Transverse colon (tissue), 4 donors: ENCODE measurements around the gene DOP1B.

Source experiments
- POLR2A ChIP-seq: fragments of 450-650 bp; IDR thresholded peaks from one replicate; pipeline ENCODE4 v1.6.1; 2016; ENCODE audit warnings: antibody characterized with exemption, mild to moderate bottlenecking, moderate library complexity
- POLR2AphosphoS5 ChIP-seq, 3 donors: sonication (generic); formaldehyde crosslinking; IDR thresholded peaks; one replicate each; pipeline ENCODE4 v1.6.1; 2016; ENCODE audit warnings: antibody characterized with exemption in 3 of 3
- TF ChIP-seq, protein P1 (sequence below), 5 experiments: fragments of 200-600 bp in 3 of 5; fragments of 450-650 bp in 2 of 5; sonication (generic) in 3 of 5; IDR thresholded peaks; 1 replicate in 2 of 5; 2 replicates in 3 of 5; pipeline ENCODE4 v1.5.1; 2016 to 2017; ENCODE audit warnings: antibody characterized with exemption in 5 of 5, inconsistent platforms in 3 of 5, mild to moderate bottlenecking in 2 of 5, moderate library complexity in 1 of 5

DNA sequence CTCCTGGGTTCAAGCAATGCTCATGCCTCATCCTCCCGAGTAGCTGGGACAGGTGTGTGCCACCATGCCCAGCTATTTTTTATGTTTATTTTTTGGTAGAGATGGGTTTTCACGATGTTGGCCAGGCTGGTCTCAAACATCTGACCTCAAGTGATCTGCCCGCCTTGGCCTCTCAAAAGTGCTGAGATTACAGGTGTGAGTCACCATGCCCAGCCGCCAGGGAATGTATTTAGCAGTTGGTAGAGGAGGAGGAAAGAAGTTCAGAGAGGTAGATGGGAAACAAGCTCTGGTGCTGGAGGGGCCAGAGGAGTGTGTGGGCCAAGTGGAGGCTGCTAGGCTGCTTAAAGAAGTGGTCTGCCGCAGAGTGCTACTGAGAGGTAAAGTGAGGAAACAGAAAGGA lies 6.0 kb downstream of the DOP1B start:
- TF ChIP-seq, protein P1, sequence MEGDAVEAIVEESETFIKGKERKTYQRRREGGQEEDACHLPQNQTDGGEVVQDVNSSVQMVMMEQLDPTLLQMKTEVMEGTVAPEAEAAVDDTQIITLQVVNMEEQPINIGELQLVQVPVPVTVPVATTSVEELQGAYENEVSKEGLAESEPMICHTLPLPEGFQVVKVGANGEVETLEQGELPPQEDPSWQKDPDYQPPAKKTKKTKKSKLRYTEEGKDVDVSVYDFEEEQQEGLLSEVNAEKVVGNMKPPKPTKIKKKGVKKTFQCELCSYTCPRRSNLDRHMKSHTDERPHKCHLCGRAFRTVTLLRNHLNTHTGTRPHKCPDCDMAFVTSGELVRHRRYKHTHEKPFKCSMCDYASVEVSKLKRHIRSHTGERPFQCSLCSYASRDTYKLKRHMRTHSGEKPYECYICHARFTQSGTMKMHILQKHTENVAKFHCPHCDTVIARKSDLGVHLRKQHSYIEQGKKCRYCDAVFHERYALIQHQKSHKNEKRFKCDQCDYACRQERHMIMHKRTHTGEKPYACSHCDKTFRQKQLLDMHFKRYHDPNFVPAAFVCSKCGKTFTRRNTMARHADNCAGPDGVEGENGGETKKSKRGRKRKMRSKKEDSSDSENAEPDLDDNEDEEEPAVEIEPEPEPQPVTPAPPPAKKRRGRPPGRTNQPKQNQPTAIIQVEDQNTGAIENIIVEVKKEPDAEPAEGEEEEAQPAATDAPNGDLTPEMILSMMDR (IDR thresholded peaks at IDR 0.05): no peak
- TF ChIP-seq POLR2AphosphoS5 (IDR thresholded peaks at IDR 0.05) (no peak), POLR2A (no peak)
